CD14-positive monocyte (primary cell): ENCODE data around the gene IL6ST. TPM values are rescaled to one million over a fixed set of nuclear protein-coding genes. Genes with fewer than 3 reads are reported as not detected.

Experiments
- DNase-seq, 3 donors: peaks; one replicate each; pipeline ENCODE4 v3.0.0-alpha.2; 2011 to 2022
- H2AFZ ChIP-seq: 2 replicates; pipeline ENCODE4 v1.6.0; 2012; ENCODE audit warnings: mild to moderate bottlenecking, low read depth, low read length, inconsistent platforms; ENCODE audit not compliant: insufficient read depth, poor library complexity, severe bottlenecking
- H3K27ac ChIP-seq, 2 donors: 1 replicate in 1 of 2; 2 replicates in 1 of 2; pipeline ENCODE4 v1.5.1; 2012 to 2013; ENCODE audit warnings: low read length in 2 of 2, control low read depth in 1 of 2, inconsistent platforms in 1 of 2, low read depth in 1 of 2, mild to moderate bottlenecking in 1 of 2
- H3K27me3 ChIP-seq, 2 donors: one replicate each; pipeline versions ENCODE4 v1.6.0 to v1.6.1; 2011 to 2013; ENCODE audit warnings: low read length in 2 of 2; ENCODE audit not compliant: control insufficient read depth in 2 of 2, insufficient read depth in 2 of 2
- H3K36me3 ChIP-seq, 2 donors: replicated peaks in 1 of 2; 1 replicate in 1 of 2; 2 replicates in 1 of 2; pipeline versions ENCODE4 v1.5.1 to v1.6.1; 2012 to 2013; ENCODE audit warnings: low read length in 2 of 2, control low read depth in 1 of 2, inconsistent platforms in 1 of 2, mild to moderate bottlenecking in 1 of 2; ENCODE audit not compliant: insufficient read depth in 2 of 2, control insufficient read depth in 1 of 2
- H3K4me1 ChIP-seq, 2 donors: 1 replicate in 1 of 2; 2 replicates in 1 of 2; pipeline versions ENCODE4 v1.5.1 to v1.6.1; 2012 to 2013; ENCODE audit warnings: low read length in 2 of 2, control low read depth in 1 of 2, inconsistent platforms in 1 of 2, mild to moderate bottlenecking in 1 of 2, moderate library complexity in 1 of 2; ENCODE audit not compliant: insufficient read depth in 2 of 2, control insufficient read depth in 1 of 2
- H3K4me2 ChIP-seq: replicated peaks from 2 replicates; pipeline ENCODE3; 2012; ENCODE audit warnings: low read length, moderate library complexity, mild to moderate bottlenecking; ENCODE audit not compliant: poor library complexity, severe bottlenecking; ENCODE audit errors: extremely low read depth
- H3K4me3 ChIP-seq, 3 experiments: fragments of 200-600 bp in 1 of 3; sonication (generic) in 1 of 3; replicated peaks in 1 of 3; 1 replicate in 2 of 3; 2 replicates in 1 of 3; pipeline ENCODE4 v1.5.1; 2011 to 2013; ENCODE audit warnings: low read length in 3 of 3, mild to moderate bottlenecking in 3 of 3, control low read depth in 2 of 3, low read depth in 2 of 3, inconsistent platforms in 1 of 3, moderate library complexity in 1 of 3
- H3K79me2 ChIP-seq: 2 replicates; pipeline ENCODE4 v1.6.0; 2012; ENCODE audit warnings: mild to moderate bottlenecking, control low read depth, inconsistent platforms, low read length, moderate library complexity; ENCODE audit not compliant: insufficient read depth
- H3K9ac ChIP-seq: 2 replicates; pipeline ENCODE4 v1.6.0; 2017; ENCODE audit warnings: low read length, mild to moderate bottlenecking; ENCODE audit not compliant: insufficient read depth, poor library complexity, severe bottlenecking
- H3K9me3 ChIP-seq, 2 donors: replicated peaks in 1 of 2; 1 replicate in 1 of 2; 2 replicates in 1 of 2; pipeline versions ENCODE4 v1.5.1 to v1.6.1; 2012 to 2013; ENCODE audit warnings: low read length in 2 of 2, control low read depth in 1 of 2; ENCODE audit not compliant: control insufficient read depth in 1 of 2, insufficient read depth in 1 of 2
- H4K20me1 ChIP-seq: 2 replicates; pipeline ENCODE4 v1.6.0; 2012; ENCODE audit warnings: mild to moderate bottlenecking, low read length, control low read depth, moderate library complexity; ENCODE audit not compliant: insufficient read depth
- H3K27ac Mint-ChIP-seq, 7 donors: one replicate each; pipeline ENCODE4 v1.8.0; 2020; ENCODE audit warnings: mild to moderate bottlenecking in 7 of 7, mixed read lengths in 7 of 7, moderate library complexity in 6 of 7, inconsistent platforms in 2 of 7
- H3K27me3 Mint-ChIP-seq, 3 donors: one replicate each; pipeline ENCODE4 v1.8.0; 2021 to 2022; ENCODE audit warnings: low read depth in 3 of 3, mild to moderate bottlenecking in 3 of 3, mixed read lengths in 3 of 3, moderate library complexity in 3 of 3, inconsistent platforms in 1 of 3
- H3K36me3 Mint-ChIP-seq, 2 donors: one replicate each; pipeline ENCODE4 v1.8.0; 2020; ENCODE audit warnings: mixed read lengths in 2 of 2, inconsistent platforms in 1 of 2, mild to moderate bottlenecking in 1 of 2
- H3K4me1 Mint-ChIP-seq: one replicate; pipeline ENCODE4 v1.8.0; 2020; ENCODE audit warnings: mild to moderate bottlenecking, mixed read lengths
- H3K4me3 Mint-ChIP-seq, 2 donors: one replicate each; pipeline ENCODE4 v1.8.0; 2020; ENCODE audit warnings: mild to moderate bottlenecking in 2 of 2, mixed read lengths in 2 of 2, moderate library complexity in 1 of 2
- H3K9me3 Mint-ChIP-seq, 7 donors: one replicate each; pipeline ENCODE4 v1.8.0; 2020 to 2022; ENCODE audit warnings: mixed read lengths in 7 of 7, mild to moderate bottlenecking in 6 of 7, moderate library complexity in 6 of 7, inconsistent platforms in 2 of 7
- CTCF ChIP-seq: fragments of 200-600 bp; IDR thresholded peaks from one replicate; pipeline ENCODE4 v1.8.0; 2022; ENCODE audit warnings: antibody characterized with exemption, mild to moderate bottlenecking
- WGBS: methylation state at CpG from one replicate; pipeline ENCODE4 v1.1.5; 2013; ENCODE audit warnings: missing lambda C conversion rate; ENCODE audit not compliant: insufficient coverage; 5-methylcytosine and 5-hydroxymethylcytosine counted together
- intact Hi-C, 2 donors: fragments of 100-400 bp; cut with micrococcal nuclease; formaldehyde crosslinking; loops; one replicate each; pipeline versions ENCODE4 v1.15.0 to v1.15.1; 2023
- polyA plus RNA-seq, 3 donors: library from polyadenylated mRNA; depleted of rRNA in 1 of 3; unstranded in 2 of 3; stranded (reverse) in 1 of 3; fragments of 300-500 nt in 2 of 3; fragments of >200 nt in 1 of 3; fragmentation: Illumina TruSeq in 2 of 3; gene quantifications; 1 replicate in 2 of 3; 2 replicates in 1 of 3; pipeline ENCODE4 v1.2.3, GENCODE V29; 2012 to 2021

The IL6ST gene
- polyA plus RNA-seq, 3 donors = 22.1 to 28.7 (median 25.7) TPM

GRCh38 chr5:55983986-55984385, 10.8 kb downstream of the IL6ST start:
- Histone ChIP-seq H3K4me2 (no peak overlapping the region), H2AFZ (no peak overlapping the region), H3K36me3 (peaks cover 18 to 59% of the 10 kb centered on the region in 2 donors), H3K79me2 (peaks cover 100% of the 10 kb centered on the region), H4K20me1 (peaks cover 99% of the 10 kb centered on the region), H3K9me3 (no peaks in the 10 kb centered on the region), H3K4me3 (no peak overlapping the region), H3K27ac (no peak overlapping the region), H3K4me1 (peaks cover 3 to 15% of the 10 kb centered on the region in 2 donors), H3K9ac (no peak overlapping the region), H3K27me3 (no peaks in the 10 kb centered on the region)
- WGBS = no CpG with 5 or more reads among the region's 2 CpGs
- Mint-ChIP-seq H3K4me3 (no peak overlapping the region), H3K36me3 (peaks cover 34 to 39% of the 10 kb centered on the region in 2 donors), H3K27me3 (no peaks in the 10 kb centered on the region), H3K4me1 (peaks cover 31% of the 10 kb centered on the region), H3K9me3 (peaks cover 0 to 3% (median 0%) of the 10 kb centered on the region in 7 donors), H3K27ac (peak overlapping the region in 1 of 7 donors; percentile 18)
- DNase-seq = no peak
- intact Hi-C loops = no loop called here
- TF ChIP-seq CTCF = no peak

GRCh38 chr5:55982957-55983381, 11.8 kb downstream of the IL6ST start:
- intact Hi-C loops = no loop called here
- TF ChIP-seq CTCF = no peak
- Histone ChIP-seq H3K36me3 (peaks cover 20 to 70% of the 10 kb centered on the region in 2 donors), H3K79me2 (peaks cover 100% of the 10 kb centered on the region), H2AFZ (no peak overlapping the region), H3K9ac (no peak overlapping the region), H3K27me3 (no peaks in the 10 kb centered on the region), H3K4me1 (peaks cover 3 to 17% of the 10 kb centered on the region in 2 donors), H3K27ac (no peak overlapping the region), H4K20me1 (peaks cover 99% of the 10 kb centered on the region), H3K4me3 (no peak overlapping the region), H3K9me3 (no peaks in the 10 kb centered on the region), H3K4me2 (no peak overlapping the region)
- no peaks in the 10 kb centered on the region for H3K27me3 Mint-ChIP-seq
- H3K27ac Mint-ChIP-seq = peak overlapping the region in 2 of 7 donors; percentile 56 to 60
- no peak for DNase-seq
- H3K36me3 Mint-ChIP-seq = peaks cover 37 to 39% of the 10 kb centered on the region in 2 donors
- H3K4me3 Mint-ChIP-seq = no peak overlapping the region
- peaks cover 29% of the 10 kb centered on the region for H3K4me1 Mint-ChIP-seq
- peaks cover 0 to 3% (median 0%) of the 10 kb centered on the region in 7 donors for H3K9me3 Mint-ChIP-seq
- WGBS = 100% methylated on average over 3 of the region's 5 CpGs
